22Rv1 (cell line): ENCODE data around the gene KLHL40.

ENCODE experiments used
- H3K27ac ChIP-seq: fragments of 450-650 bp; 2 replicates; pipeline ENCODE4 v1.5.1; 2017
- CTCF ChIP-seq: fragments of 450-650 bp; IDR thresholded peaks from 2 replicates; pipeline ENCODE4 v1.5.1; 2017; ENCODE audit warnings: mild to moderate bottlenecking
- ZFX ChIP-seq: fragments of 450-650 bp; IDR thresholded peaks from 2 replicates; pipeline ENCODE4 v1.6.1; 2017; ENCODE audit warnings: antibody characterized with exemption, borderline replicate concordance

The KLHL40 gene

DNA sequence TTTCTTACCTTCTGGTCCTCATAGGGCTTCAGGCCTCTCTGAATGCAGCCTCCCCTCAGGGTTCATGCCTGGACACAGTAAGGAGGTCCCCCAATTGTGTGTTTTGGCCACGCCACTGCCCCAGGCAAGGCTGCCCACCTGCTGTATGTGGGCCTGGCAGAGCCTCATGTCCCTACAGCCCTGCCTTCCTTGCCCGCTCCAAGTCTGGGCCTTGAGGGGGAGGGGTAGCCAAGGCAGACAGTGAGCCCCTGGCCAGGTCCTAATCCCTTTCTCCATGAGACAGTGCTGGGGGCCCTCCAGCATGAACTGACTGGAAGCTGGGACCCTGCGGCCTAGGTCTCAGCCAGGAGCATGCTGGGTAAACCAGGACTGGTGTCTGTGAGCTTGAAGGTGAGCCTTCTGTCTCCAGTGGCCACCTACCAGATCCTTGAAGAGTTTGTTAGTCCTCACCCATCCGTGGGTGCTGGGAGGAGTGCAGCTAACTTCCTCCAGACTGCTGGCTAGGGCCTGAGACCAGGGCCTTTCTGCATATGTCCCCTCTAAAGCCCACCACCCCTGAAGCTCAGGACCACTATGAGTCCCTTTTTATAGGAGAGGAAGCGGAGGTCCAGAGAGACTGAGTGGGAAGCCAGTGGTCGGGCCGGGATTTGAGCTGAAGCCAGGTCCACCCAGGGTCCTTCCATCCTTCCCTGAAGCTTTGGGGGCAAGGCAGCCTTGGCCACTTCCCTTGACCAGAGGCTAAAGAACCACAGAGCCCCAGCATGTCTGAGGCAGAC lies 23.1 kb upstream of the KLHL40 start:
- no peak for TF ChIP-seq ZFX
- no peak for TF ChIP-seq CTCF
- H3K27ac ChIP-seq: no peak overlapping the region

- TF ChIP-seq ZFX (no peak), CTCF (no peak)
- no peak overlapping the region for H3K27ac ChIP-seq
These were observed 22.4 kb upstream of the KLHL40 start for GRCh38 chr3:42662813-42663535.

- H3K27ac ChIP-seq: no peak overlapping the region
- TF ChIP-seq ZFX: no peak
- TF ChIP-seq CTCF: no peak
These were observed 21.5 kb upstream of the KLHL40 start for GRCh38 chr3:42663581-42664437.

- H3K27ac ChIP-seq: no peak overlapping the region
- no peak for TF ChIP-seq ZFX
- TF ChIP-seq CTCF: no peak
These were observed 20.9 kb upstream of the KLHL40 start for GRCh38 chr3:42664438-42664803.

GRCh38 chr3:42665050-42665878 lies 20.1 kb upstream of the KLHL40 start:
- TF ChIP-seq ZFX (no peak), CTCF (no peak)
- no peak overlapping the region for H3K27ac ChIP-seq

DNA sequence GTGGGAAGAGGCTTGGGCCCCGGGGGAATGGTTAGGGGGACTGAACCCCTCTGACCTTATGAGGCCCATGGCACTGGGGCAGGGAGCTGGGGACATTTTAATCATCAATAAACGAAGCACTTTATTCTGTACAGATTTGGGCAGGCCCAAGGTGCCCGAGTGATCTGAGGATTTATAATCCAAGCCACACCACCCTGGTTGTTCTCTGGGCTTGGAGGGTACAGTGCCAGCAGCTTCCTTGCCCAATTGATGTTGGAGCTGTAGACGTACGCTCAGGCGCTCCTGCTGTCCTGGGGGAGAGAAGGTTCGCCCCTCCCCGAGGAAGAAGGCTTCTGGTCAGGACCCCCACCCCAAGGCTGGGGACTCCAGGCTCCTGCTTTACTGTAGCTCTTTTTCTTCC lies 19.3 kb upstream of the KLHL40 start:
- no peak overlapping the region for H3K27ac ChIP-seq
- TF ChIP-seq ZFX: no peak
- no peak for TF ChIP-seq CTCF
